SK-N-SH (cell line): ENCODE results near the gene CNN2. TPM values are rescaled to one million over a fixed set of nuclear protein-coding genes. Genes with fewer than 3 reads are reported as not detected.

ENCODE experiments used
- CTCF ChIA-PET: fragments of 300-600, 350-600 bp; formaldehyde crosslinking; extraction: SDS; loops from one replicate; lab custom pipeline; 2021; lab: Yijun Ruan, JAX
- POLR2A ChIA-PET: fragments of 350-600 bp; sonication (Branson Sonifier 250); formaldehyde crosslinking; extraction: SDS; loops from one replicate; lab custom pipeline; 2020; ENCODE audit warnings: antibody characterized with exemption, inconsistent platforms; lab: Yijun Ruan, JAX
- DNase-seq: peaks from one replicate; pipeline ENCODE4 v3.0.0; 2012
- H2AFZ ChIP-seq: fragments of 200-600 bp; sonication (generic); 2 replicates; pipeline ENCODE4 v1.8.1; 2016; ENCODE audit warnings: antibody characterized with exemption, mild to moderate bottlenecking, low read depth
- H3F3A ChIP-seq: fragments of 200-600 bp; sonication (generic); replicated peaks from 2 replicates; pipeline ENCODE3; 2016; ENCODE audit warnings: antibody characterized with exemption, mild to moderate bottlenecking; ENCODE audit not compliant: insufficient read depth
- H3K27ac ChIP-seq, 2 experiments: fragments of 200-500 bp in 1 of 2; fragments of 200-600 bp in 1 of 2; sonication (Bioruptor generic) in 1 of 2; sonication (generic), shearing (Covaris generic) in 1 of 2; 2 replicates each; pipeline versions ENCODE4 v1.5.1 to v1.6.1; 2014 to 2016; ENCODE audit warnings: low read depth in 2 of 2, inconsistent platforms in 1 of 2, low read length in 1 of 2, mild to moderate bottlenecking in 1 of 2, mixed read lengths in 1 of 2
- H3K27me3 ChIP-seq: fragments of 200-600 bp; sonication (generic), shearing (Covaris generic); 2 replicates; pipeline ENCODE4 v1.6.1; 2016; ENCODE audit warnings: mixed run types; ENCODE audit not compliant: insufficient read depth
- H3K36me3 ChIP-seq, 2 experiments: fragments of 200-500 bp in 1 of 2; fragments of 200-600 bp in 1 of 2; sonication (Bioruptor generic) in 1 of 2; sonication (generic) in 1 of 2; replicated peaks in 1 of 2; 2 replicates each; pipeline versions ENCODE3 to v1.5.1; 2014 to 2016; ENCODE audit warnings: low read length in 1 of 2, mild to moderate bottlenecking in 1 of 2; ENCODE audit not compliant: insufficient read depth in 2 of 2, control insufficient read depth in 1 of 2
- H3K4me1 ChIP-seq, 2 experiments: fragments of 200-500 bp in 1 of 2; fragments of 200-600 bp in 1 of 2; sonication (Bioruptor generic) in 1 of 2; sonication (generic), shearing (Covaris generic) in 1 of 2; 2 replicates each; pipeline versions ENCODE4 v1.5.1 to v1.6.1; 2014 to 2016; ENCODE audit warnings: low read depth in 1 of 2, low read length in 1 of 2, mixed run types in 1 of 2; ENCODE audit not compliant: insufficient read depth in 2 of 2, control insufficient read depth in 1 of 2
- H3K4me2 ChIP-seq: fragments of 200-600 bp; sonication (generic), shearing (Covaris generic); 2 replicates; pipeline ENCODE4 v1.6.1; 2017; ENCODE audit warnings: mixed run types
- H3K4me3 ChIP-seq, 2 experiments: fragments of 200-500 bp in 1 of 2; fragments of 200-600 bp in 1 of 2; sonication (Bioruptor generic) in 1 of 2; sonication (generic), shearing (Covaris generic) in 1 of 2; 2 replicates each; pipeline versions ENCODE4 v1.5.1 to v1.8.1; 2014 to 2016; ENCODE audit warnings: low read depth in 2 of 2, inconsistent platforms in 1 of 2, low read length in 1 of 2, mild to moderate bottlenecking in 1 of 2, mixed read lengths in 1 of 2, moderate library complexity in 1 of 2
- H3K79me2 ChIP-seq: fragments of 200-600 bp; sonication (generic); 2 replicates; pipeline ENCODE4 v1.8.1; 2017; ENCODE audit warnings: mild to moderate bottlenecking; ENCODE audit not compliant: insufficient read depth
- H3K9ac ChIP-seq: fragments of 200-600 bp; sonication (generic); 2 replicates; pipeline ENCODE4 v1.6.1; 2017; ENCODE audit warnings: mixed run types
- H3K9me2 ChIP-seq: fragments of 200-600 bp; sonication (generic); 2 replicates; pipeline ENCODE4 v1.6.1; 2017; ENCODE audit warnings: mixed run types
- H3K9me3 ChIP-seq: fragments of 200-600 bp; sonication (generic); 2 replicates; pipeline ENCODE4 v1.6.1; 2017; ENCODE audit warnings: mixed run types, mild to moderate bottlenecking, moderate library complexity
- H4K20me1 ChIP-seq: fragments of 200-600 bp; sonication (generic); 2 replicates; pipeline ENCODE4 v1.6.1; 2017; ENCODE audit warnings: mild to moderate bottlenecking, mixed run types; ENCODE audit not compliant: insufficient read depth
- ELF1 ChIP-seq: IDR thresholded peaks from 2 replicates; pipeline ENCODE4 v1.4.0; 2012
- FOXJ3 ChIP-seq: sonication (generic); formaldehyde crosslinking; IDR thresholded peaks from 2 replicates; pipeline ENCODE4 v1.5.1; 2020; ENCODE audit warnings: mild to moderate bottlenecking, missing genetic modification reagents
- GATA2 ChIP-seq: sonication (generic); formaldehyde crosslinking; IDR thresholded peaks from 2 replicates; pipeline ENCODE4 v1.5.0; 2020; ENCODE audit warnings: mild to moderate bottlenecking, missing genetic modification reagents
- MEF2A ChIP-seq: IDR thresholded peaks from 2 replicates; pipeline ENCODE4 v1.4.0; 2012; ENCODE audit warnings: low read depth, borderline replicate concordance
- REST ChIP-seq: IDR thresholded peaks from 2 replicates; pipeline ENCODE4 v1.6.1; 2012; ENCODE audit warnings: mild to moderate bottlenecking, low read depth, low read length, moderate library complexity
- RXRA ChIP-seq: IDR thresholded peaks from 2 replicates; pipeline ENCODE4 v1.4.0; 2012; ENCODE audit warnings: low read depth, mild to moderate bottlenecking, borderline replicate concordance
- TAF1 ChIP-seq: IDR thresholded peaks from 2 replicates; pipeline ENCODE4 v1.6.1; 2012; ENCODE audit warnings: low read depth, mild to moderate bottlenecking, low read length, moderate library complexity, borderline replicate concordance
- YY1 ChIP-seq: IDR thresholded peaks from 2 replicates; pipeline ENCODE4 v1.4.0; 2012; ENCODE audit warnings: low read depth, mild to moderate bottlenecking
- ZBTB33 ChIP-seq: IDR thresholded peaks from 2 replicates; pipeline ENCODE4 v1.4.0; 2012; ENCODE audit warnings: low read depth, borderline replicate concordance
- WGBS: methylation state at CpG from one replicate; pipeline ENCODE4 v1.1.6; 2017; ENCODE audit warnings: low lambda C conversion rate; 5-methylcytosine and 5-hydroxymethylcytosine counted together
- polyA plus RNA-seq, 3 experiments: library from polyadenylated mRNA; depleted of rRNA; stranded (reverse); fragments of >200 nt; gene quantifications; 2 replicates each; pipeline ENCODE4 v1.2.3, GENCODE V29; 2012
- TF ChIP-seq, protein P1 (sequence below): IDR thresholded peaks from 2 replicates; pipeline ENCODE4; 2012

CNN2 gene
- polyA plus RNA-seq, 1 of the 3 experiments (the other 2 are of a cell fraction), result 279 TPM

DNA sequence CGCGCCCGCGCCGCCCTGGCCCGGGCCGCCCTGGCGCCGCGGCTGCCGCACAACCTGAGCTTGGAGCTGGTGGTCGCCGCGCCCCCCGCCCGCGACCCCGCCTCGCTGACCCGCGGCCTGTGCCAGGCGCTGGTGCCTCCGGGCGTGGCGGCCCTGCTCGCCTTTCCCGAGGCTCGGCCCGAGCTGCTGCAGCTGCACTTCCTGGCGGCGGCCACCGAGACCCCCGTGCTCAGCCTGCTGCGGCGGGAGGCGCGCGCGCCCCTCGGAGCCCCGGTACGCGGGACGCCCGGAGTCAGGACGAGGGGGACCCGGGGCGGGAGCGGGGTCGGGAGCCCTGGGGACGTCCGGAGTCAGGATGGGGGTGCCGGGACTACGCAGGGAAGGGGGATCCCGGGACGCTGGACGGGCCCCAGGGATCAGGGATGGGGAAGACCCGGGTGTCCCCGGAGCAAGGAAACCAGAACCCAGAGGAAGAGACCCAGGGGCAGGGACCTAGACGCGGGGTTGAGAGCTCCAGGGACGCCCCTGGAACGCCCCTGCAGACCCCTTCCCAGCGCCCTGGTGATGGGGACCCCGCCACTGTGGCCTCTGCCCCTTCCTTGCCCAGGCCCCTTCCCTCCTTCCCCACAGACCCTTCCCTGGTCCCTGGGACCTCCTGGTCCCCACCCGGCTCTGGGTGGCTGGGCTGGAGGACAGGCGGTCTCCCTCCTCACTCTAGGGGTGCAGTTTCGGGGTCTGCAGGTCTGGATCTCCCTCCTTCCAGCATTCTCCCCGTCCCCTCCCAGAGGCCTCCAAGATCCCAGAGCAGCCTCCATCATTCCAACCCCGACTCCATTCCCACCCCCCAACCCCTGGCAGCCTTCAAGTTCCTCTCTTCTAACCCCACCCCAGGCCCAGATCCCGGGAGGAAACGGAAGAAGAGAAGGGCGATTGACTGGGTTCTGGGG lies 25.5 kb upstream of the CNN2 start:
- Histone ChIP-seq H3K4me2 (peak overlapping the region; percentile 63), H3K9me2 (no peaks in the 10 kb centered on the region), H3K4me1 (peaks cover 0 to 13% of the 10 kb centered on the region in 2 experiments; a peak in 1 of 4 replicates)
- DNase-seq, result peak; percentile 65
- TF ChIP-seq MEF2A, result no peak
- no peak for TF ChIP-seq YY1
- TF ChIP-seq TAF1, result no peak
- TF ChIP-seq RXRA, result no peak
- no peak for TF ChIP-seq ZBTB33
- no peak for TF ChIP-seq FOXJ3 (CRISPR knock-in tag)
- TF ChIP-seq GATA2 (CRISPR knock-in tag), result no peak
- no peak for TF ChIP-seq ELF1
- no peak for TF ChIP-seq REST
- TF ChIP-seq, protein P1, sequence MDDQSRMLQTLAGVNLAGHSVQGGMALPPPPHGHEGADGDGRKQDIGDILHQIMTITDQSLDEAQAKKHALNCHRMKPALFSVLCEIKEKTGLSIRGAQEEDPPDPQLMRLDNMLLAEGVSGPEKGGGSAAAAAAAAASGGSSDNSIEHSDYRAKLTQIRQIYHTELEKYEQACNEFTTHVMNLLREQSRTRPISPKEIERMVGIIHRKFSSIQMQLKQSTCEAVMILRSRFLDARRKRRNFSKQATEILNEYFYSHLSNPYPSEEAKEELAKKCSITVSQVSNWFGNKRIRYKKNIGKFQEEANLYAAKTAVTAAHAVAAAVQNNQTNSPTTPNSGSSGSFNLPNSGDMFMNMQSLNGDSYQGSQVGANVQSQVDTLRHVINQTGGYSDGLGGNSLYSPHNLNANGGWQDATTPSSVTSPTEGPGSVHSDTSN, result no peak
- TF ChIP-seq, all 33 proteins: peak for 0
- POLR2A ChIA-PET, result interaction anchor here (0.8 kb wide), 1 partner anchor 17 kb away, joined by 5 read pairs; the partner anchor contains the start of gene WDR18
- Histone ChIP-seq H3K9ac (no peak overlapping the region), H2AFZ (no peak overlapping the region), H3K79me2 (no peaks in the 10 kb centered on the region), H3F3A (peaks cover 17% of the 10 kb centered on the region), H3K36me3 (no peaks in the 10 kb centered on the region), H3K9me3 (no peaks in the 10 kb centered on the region), H3K4me3 (peak overlapping the region; percentile 32 to 55; a peak in 3 of 4 replicates), H3K27ac (no peak overlapping the region), H3K27me3 (peaks cover 57% of the 10 kb centered on the region), H4K20me1 (no peaks in the 10 kb centered on the region)
- CTCF ChIA-PET, result interaction anchor here (0.6 to 1.1 kb wide), 6 partner anchors 10 to 233 kb away, joined by 3 to 4 read pairs (median 3); partner anchors contain the start of gene CFD
- WGBS, result 3% methylated on average over 19 of the region's 73 CpGs
